Measurements from ENCODE around the gene LARP1. TPM values are rescaled to one million over a fixed set of nuclear protein-coding genes. Genes with fewer than 3 reads are reported as not detected.

LARP1 gene
- polyA plus RNA-seq, 1 donor (not counting 4 experiments of a cell fraction or from before 2014, with no cell fraction given): 65.6 TPM

GRCh38 chr5:154707641-154708040 is 47.5 kb upstream of the LARP1 start:
- no peak for FAIRE-seq
- dilution Hi-C loops (cut with MboI; ENCODE audit: extremely low pct_ligation_motif_present, low sequenced_read_pairs): no loop called here

DNA sequence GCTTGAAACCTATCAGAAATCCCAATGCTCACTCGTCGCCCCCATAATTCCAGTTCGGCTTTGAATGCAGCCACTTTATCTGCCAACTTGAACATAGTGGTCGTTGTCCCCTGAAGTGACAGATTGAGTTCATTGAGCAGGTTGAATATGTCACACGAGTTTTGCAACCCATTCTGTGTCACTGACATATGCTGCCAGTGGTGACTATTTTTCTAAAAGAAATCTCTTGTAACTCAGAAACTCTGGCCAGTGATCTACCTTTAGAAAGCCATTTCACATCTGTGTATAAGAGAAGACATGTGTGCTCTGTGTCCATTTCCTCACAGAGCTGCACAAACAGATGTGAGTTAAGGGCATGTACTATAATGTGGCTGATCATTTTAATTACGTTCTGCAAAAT is 47.0 kb upstream of the LARP1 start:
- H3K4me2 ChIP-seq (ENCODE audit: control insufficient read depth, extremely low read depth, insufficient read depth, low read depth, low read length): no peak overlapping the region
- H3K9ac ChIP-seq (ENCODE audit: control insufficient read depth, extremely low read depth, insufficient read depth, low read length): no peak overlapping the region
- H3K27ac ChIP-seq (ENCODE audit: control insufficient read depth, insufficient read depth, low read length): no peak overlapping the region
- H2AFZ ChIP-seq (ENCODE audit: control insufficient read depth, low read length): no peak overlapping the region
- H3K27me3 ChIP-seq (ENCODE audit: control insufficient read depth, extremely low read depth, insufficient read depth, low read length): no peaks in the 10 kb centered on the region
- FAIRE-seq (no peak), DNase-seq (ENCODE audit: low read depth, low spot score) (no peak)
- dilution Hi-C loops (cut with MboI; ENCODE audit: extremely low pct_ligation_motif_present, low sequenced_read_pairs): no loop called here
- H3K36me3 ChIP-seq (ENCODE audit: control insufficient read depth in 2 of 2, extremely low read depth in 1 of 2, insufficient read depth in 2 of 2, low read length in 2 of 2): no peaks in the 10 kb centered on the region
- H3K4me3 ChIP-seq (ENCODE audit: control insufficient read depth in 2 of 3, extremely low read depth in 1 of 3, insufficient read depth in 2 of 3, low read depth in 1 of 3, low read length in 3 of 3): no peak overlapping the region
- no peaks in the 10 kb centered on the region for H3K79me2 ChIP-seq (ENCODE audit: control insufficient read depth, insufficient read depth, low read length)
- TF ChIP-seq EZH2 (IDR thresholded peaks at IDR 0.05; ENCODE audit: low read length) (no peak), CTCF (optimal IDR thresholded peaks at IDR 0.05 in 1 of 3, IDR thresholded peaks at IDR 0.05 in 1 of 3, conservative IDR thresholded peaks at IDR 0.05 in 1 of 3; ENCODE audit: extremely low read depth in 1 of 3, insufficient read depth in 2 of 3, low read length in 3 of 3) (no peak)
- H3K9me1 ChIP-seq (ENCODE audit: control insufficient read depth, extremely low read depth, insufficient read depth, low read length): no peaks in the 10 kb centered on the region
- peaks cover 6% of the 10 kb centered on the region for H3K4me1 ChIP-seq (ENCODE audit: control insufficient read depth, extremely low read depth, insufficient read depth, low read length)
- H3K9me3 ChIP-seq (ENCODE audit: control insufficient read depth, low read depth, low read length): no peaks in the 10 kb centered on the region
- H4K20me1 ChIP-seq (ENCODE audit: control insufficient read depth, extremely low read depth, insufficient read depth, low read length): no peaks in the 10 kb centered on the region

More at GRCh38 chr5:154707641-154708040, 47.5 kb upstream of the LARP1 start:
- H3K4me1 ChIP-seq (ENCODE audit: control insufficient read depth, extremely low read depth, insufficient read depth, low read length): peaks cover under 1% of the 10 kb centered on the region
- no peak for DNase-seq (ENCODE audit: low read depth, low spot score)
- no peaks in the 10 kb centered on the region for H3K9me3 ChIP-seq (ENCODE audit: control insufficient read depth, low read depth, low read length)
- TF ChIP-seq EZH2 (IDR thresholded peaks at IDR 0.05; ENCODE audit: low read length) (no peak), CTCF (optimal IDR thresholded peaks at IDR 0.05 in 1 of 3, IDR thresholded peaks at IDR 0.05 in 1 of 3, conservative IDR thresholded peaks at IDR 0.05 in 1 of 3; ENCODE audit: extremely low read depth in 1 of 3, insufficient read depth in 2 of 3, low read length in 3 of 3) (no peak)
- H3K9ac ChIP-seq (ENCODE audit: control insufficient read depth, extremely low read depth, insufficient read depth, low read length): no peak overlapping the region
- no peaks in the 10 kb centered on the region for H3K36me3 ChIP-seq (ENCODE audit: control insufficient read depth in 2 of 2, extremely low read depth in 1 of 2, insufficient read depth in 2 of 2, low read length in 2 of 2)
- H3K9me1 ChIP-seq (ENCODE audit: control insufficient read depth, extremely low read depth, insufficient read depth, low read length): no peaks in the 10 kb centered on the region
- H3K27me3 ChIP-seq (ENCODE audit: control insufficient read depth, extremely low read depth, insufficient read depth, low read length): no peaks in the 10 kb centered on the region
- no peak overlapping the region for H3K4me2 ChIP-seq (ENCODE audit: control insufficient read depth, extremely low read depth, insufficient read depth, low read depth, low read length)
- no peak overlapping the region for H2AFZ ChIP-seq (ENCODE audit: control insufficient read depth, low read length)
- no peak overlapping the region for H3K27ac ChIP-seq (ENCODE audit: control insufficient read depth, insufficient read depth, low read length)
- no peaks in the 10 kb centered on the region for H3K79me2 ChIP-seq (ENCODE audit: control insufficient read depth, insufficient read depth, low read length)
- H3K4me3 ChIP-seq (ENCODE audit: control insufficient read depth in 2 of 3, extremely low read depth in 1 of 3, insufficient read depth in 2 of 3, low read depth in 1 of 3, low read length in 3 of 3): no peak overlapping the region
- H4K20me1 ChIP-seq (ENCODE audit: control insufficient read depth, extremely low read depth, insufficient read depth, low read length): no peaks in the 10 kb centered on the region
